Activated naive CD8-positive, alpha-beta T cell treated with anti-CD3 and anti-CD28 coated beads, Interleukin-2, amount 10 ng/mL, durations not matched to agents 7 days and 5 days (primary cell): ENCODE measurements around the gene ABCA13. TPM values are rescaled to one million over a fixed set of nuclear protein-coding genes. Genes with fewer than 3 reads are reported as not detected.

ENCODE experiments used
- ATAC-seq: fragments of 150-1000 bp; cut with Tn5 transposase; one replicate; pipeline ENCODE4 v1.10.0; 2021; ENCODE audit warnings: low read depth, moderate library complexity
- POLR2A ChIA-PET: fragments of 350-600 bp; sonication (Branson Sonifier 250); formaldehyde crosslinking; loops from one replicate; lab custom pipeline; 2021; ENCODE audit warnings: antibody characterized with exemption; lab: Charles Lee
- DNase-seq: peaks from one replicate; pipeline ENCODE4 v3.0.0; 2021
- H3K27ac Mint-ChIP-seq: one replicate; pipeline ENCODE4 v1.8.0; 2022; ENCODE audit warnings: mild to moderate bottlenecking, mixed read lengths
- H3K27me3 Mint-ChIP-seq: one replicate; pipeline ENCODE4 v1.8.0; 2022; ENCODE audit warnings: mild to moderate bottlenecking, moderate library complexity, mixed read lengths
- H3K36me3 Mint-ChIP-seq: one replicate; pipeline ENCODE4 v1.8.0; 2021; ENCODE audit warnings: mild to moderate bottlenecking, mixed read lengths
- H3K4me1 Mint-ChIP-seq: one replicate; pipeline ENCODE4 v1.8.0; 2021; ENCODE audit warnings: mixed read lengths
- H3K4me3 Mint-ChIP-seq: one replicate; pipeline ENCODE4 v1.8.0; 2022; ENCODE audit warnings: mild to moderate bottlenecking, moderate library complexity, mixed read lengths
- H3K9me3 Mint-ChIP-seq: one replicate; pipeline ENCODE4 v1.8.0; 2021; ENCODE audit warnings: mixed read lengths
- total RNA-seq, 2 experiments: library from RNA; stranded (reverse); gene quantifications; one replicate each; pipeline ENCODE4 v1.2.3, GENCODE V29; 2021

The ABCA13 gene
- total RNA-seq, 2 experiments from 2014 or later: 0.06 to 0.17 TPM

- H3K27me3 Mint-ChIP-seq: no peaks in the 10 kb centered on the region
- ATAC-seq: no peak
Observed at GRCh38 chr7:48398191-48398590, 226.9 kb downstream of the ABCA13 start.

GRCh38 chr7:48402721-48403120 lies 231.5 kb downstream of the ABCA13 start:
- Mint-ChIP-seq H3K4me3 (no peak overlapping the region), H3K9me3 (no peaks in the 10 kb centered on the region), H3K27me3 (no peaks in the 10 kb centered on the region), H3K4me1 (no peaks in the 10 kb centered on the region), H3K27ac (no peak overlapping the region), H3K36me3 (no peaks in the 10 kb centered on the region)
- POLR2A ChIA-PET: no interaction called here
- no peak for DNase-seq
- no peak for ATAC-seq

More at GRCh38 chr7:48398191-48398590, 226.9 kb downstream of the ABCA13 start:
- Mint-ChIP-seq H3K9me3 (no peaks in the 10 kb centered on the region), H3K4me3 (no peak overlapping the region), H3K36me3 (no peaks in the 10 kb centered on the region), H3K4me1 (no peaks in the 10 kb centered on the region), H3K27ac (no peak overlapping the region)
- DNase-seq: no peak
- POLR2A ChIA-PET: no interaction called here

GRCh38 chr7:48408731-48409130 lies 237.5 kb downstream of the ABCA13 start:
- POLR2A ChIA-PET: no interaction called here
- Mint-ChIP-seq H3K27ac (no peak overlapping the region), H3K4me3 (no peak overlapping the region), H3K36me3 (no peaks in the 10 kb centered on the region), H3K27me3 (peaks cover 1% of the 10 kb centered on the region), H3K4me1 (peaks cover 7% of the 10 kb centered on the region), H3K9me3 (peaks cover 1% of the 10 kb centered on the region)
- ATAC-seq: no peak
- DNase-seq: no peak

GRCh38 chr7:48411619-48412018 lies 240.4 kb downstream of the ABCA13 start:
- ATAC-seq (peak; percentile 45), DNase-seq (no peak)
- peaks cover 1% of the 10 kb centered on the region for H3K27me3 Mint-ChIP-seq
- POLR2A ChIA-PET: no interaction called here
- H3K4me3 Mint-ChIP-seq: no peak overlapping the region
- no peaks in the 10 kb centered on the region for H3K36me3 Mint-ChIP-seq
- H3K4me1 Mint-ChIP-seq: peaks cover 7% of the 10 kb centered on the region
- no peak overlapping the region for H3K27ac Mint-ChIP-seq
- peaks cover 1% of the 10 kb centered on the region for H3K9me3 Mint-ChIP-seq

DNA sequence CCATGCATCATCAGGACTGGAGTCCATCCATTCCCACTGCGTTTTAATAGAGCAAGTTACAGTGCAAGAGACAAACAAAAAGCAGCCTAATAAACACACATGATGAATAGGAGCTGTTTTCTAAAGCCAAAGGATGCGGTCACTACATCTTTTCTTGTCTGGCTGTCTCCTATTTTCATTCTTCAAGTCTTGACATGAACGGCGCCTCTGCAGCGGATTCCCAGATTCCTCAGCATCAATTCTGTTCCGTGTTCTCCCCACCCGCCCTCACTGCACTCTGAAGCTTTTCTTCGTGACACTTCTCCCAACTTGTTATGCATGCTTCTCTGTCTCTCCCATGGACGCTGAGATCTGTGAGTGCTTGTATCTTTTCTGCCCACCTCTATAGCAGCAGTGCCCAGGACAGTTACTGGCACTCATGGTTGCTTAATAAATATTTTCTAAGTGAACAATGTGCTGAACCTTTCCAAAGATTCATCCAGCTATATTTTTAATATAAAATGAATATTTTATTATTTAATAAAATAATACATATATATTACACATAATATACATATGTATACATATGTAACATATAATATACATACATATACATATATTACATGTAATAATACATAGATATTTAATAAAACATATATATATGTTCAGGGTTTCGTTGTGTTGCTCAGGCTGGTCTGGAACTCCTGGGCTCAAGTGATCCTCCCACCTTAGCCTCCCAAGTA lies 242.9 kb downstream of the ABCA13 start:
- DNase-seq: no peak
- Mint-ChIP-seq H3K27ac (no peak overlapping the region), H3K4me1 (peaks cover 7% of the 10 kb centered on the region), H3K9me3 (peaks cover 1% of the 10 kb centered on the region), H3K27me3 (peaks cover 3% of the 10 kb centered on the region), H3K4me3 (no peak overlapping the region), H3K36me3 (no peaks in the 10 kb centered on the region)
- ATAC-seq: no peak
- POLR2A ChIA-PET: no interaction called here

- POLR2A ChIA-PET: no interaction called here
- peaks cover 5% of the 10 kb centered on the region for H3K27me3 Mint-ChIP-seq
Observed at GRCh38 chr7:48416327-48416908, 245.2 kb downstream of the ABCA13 start.

DNA sequence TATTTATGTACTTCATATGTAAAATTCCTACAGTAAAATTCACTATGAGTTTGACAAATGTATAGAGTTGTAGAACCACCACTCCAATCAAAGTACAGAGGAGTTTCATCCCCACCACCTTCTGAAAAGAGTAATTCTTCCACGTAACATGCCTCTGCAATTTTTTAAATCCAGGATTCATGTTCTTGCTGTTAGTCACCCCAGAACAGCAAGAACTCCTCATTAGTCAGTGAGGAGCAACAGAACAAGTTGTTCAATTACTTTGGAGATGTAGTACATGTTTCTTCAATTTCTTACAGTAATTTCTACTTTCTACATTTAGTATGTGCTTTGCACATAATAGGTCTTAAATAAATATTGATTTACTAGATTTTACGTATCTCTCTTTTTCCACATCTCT lies 248.1 kb downstream of the ABCA13 start:
- Mint-ChIP-seq H3K4me3 (no peak overlapping the region), H3K4me1 (no peaks in the 10 kb centered on the region)
- no peak for DNase-seq

More at GRCh38 chr7:48416327-48416908, 245.2 kb downstream of the ABCA13 start:
- Mint-ChIP-seq H3K36me3 (no peaks in the 10 kb centered on the region), H3K9me3 (no peaks in the 10 kb centered on the region), H3K4me1 (peaks cover 5% of the 10 kb centered on the region), H3K4me3 (no peak overlapping the region), H3K27ac (no peak overlapping the region)
- no peak for ATAC-seq
- DNase-seq: no peak

GRCh38 chr7:48420206-48420605 lies 248.9 kb downstream of the ABCA13 start:
- DNase-seq (no peak), ATAC-seq (no peak)
- Mint-ChIP-seq H3K4me1 (no peaks in the 10 kb centered on the region), H3K27ac (no peak overlapping the region), H3K27me3 (peaks cover 5% of the 10 kb centered on the region), H3K36me3 (no peaks in the 10 kb centered on the region), H3K9me3 (no peaks in the 10 kb centered on the region), H3K4me3 (no peak overlapping the region)
- POLR2A ChIA-PET: no interaction called here

More for the DNA sequence above, 248.1 kb downstream of the ABCA13 start:
- H3K27me3 Mint-ChIP-seq: peaks cover 5% of the 10 kb centered on the region
- no peaks in the 10 kb centered on the region for H3K9me3 Mint-ChIP-seq
- no peaks in the 10 kb centered on the region for H3K36me3 Mint-ChIP-seq
- ATAC-seq: no peak
- no peak overlapping the region for H3K27ac Mint-ChIP-seq
- POLR2A ChIA-PET: no interaction called here

DNA sequence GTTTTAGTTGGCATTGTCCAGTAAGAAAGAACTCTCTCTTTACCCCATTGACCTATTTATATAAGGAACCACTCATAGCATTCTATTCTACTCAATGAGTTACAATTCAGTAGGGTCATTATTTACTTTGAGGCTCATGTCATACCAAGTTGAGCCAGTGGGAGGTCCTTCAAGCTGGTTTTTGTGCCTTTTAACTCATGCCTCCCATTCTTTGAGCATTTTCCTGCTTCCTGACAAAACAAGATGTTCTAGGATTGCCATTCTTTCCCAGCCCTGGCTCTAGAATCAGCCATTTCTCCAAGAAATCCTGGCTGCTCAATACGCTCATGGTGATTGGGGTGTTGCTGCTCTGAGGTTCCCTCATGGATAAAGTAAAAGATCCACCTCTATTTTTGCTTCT lies 250.1 kb downstream of the ABCA13 start:
- no peaks in the 10 kb centered on the region for H3K9me3 Mint-ChIP-seq
- H3K4me3 Mint-ChIP-seq: no peak overlapping the region
- no peak overlapping the region for H3K27ac Mint-ChIP-seq
- H3K36me3 Mint-ChIP-seq: no peaks in the 10 kb centered on the region
- DNase-seq (no peak), ATAC-seq (no peak)
- POLR2A ChIA-PET: no interaction called here
- H3K4me1 Mint-ChIP-seq: no peaks in the 10 kb centered on the region
- H3K27me3 Mint-ChIP-seq: peaks cover 5% of the 10 kb centered on the region

- ATAC-seq (no peak), DNase-seq (no peak)
- Mint-ChIP-seq H3K4me3 (no peak overlapping the region), H3K36me3 (no peaks in the 10 kb centered on the region), H3K27ac (no peak overlapping the region), H3K4me1 (peaks cover 2% of the 10 kb centered on the region), H3K27me3 (peaks cover 2% of the 10 kb centered on the region), H3K9me3 (no peaks in the 10 kb centered on the region)
- POLR2A ChIA-PET: no interaction called here
Observed at GRCh38 chr7:48424731-48425130, 253.5 kb downstream of the ABCA13 start.

GRCh38 chr7:48426331-48426965 lies 255.2 kb downstream of the ABCA13 start:
- ATAC-seq (no peak), DNase-seq (no peak)
- Mint-ChIP-seq H3K4me1 (peaks cover 2% of the 10 kb centered on the region), H3K27me3 (no peaks in the 10 kb centered on the region), H3K27ac (no peak overlapping the region), H3K36me3 (no peaks in the 10 kb centered on the region), H3K4me3 (no peak overlapping the region), H3K9me3 (no peaks in the 10 kb centered on the region)
- POLR2A ChIA-PET: no interaction called here

- POLR2A ChIA-PET: no interaction called here
- ATAC-seq (no peak), DNase-seq (no peak)
- peaks cover 2% of the 10 kb centered on the region for H3K4me1 Mint-ChIP-seq
- no peaks in the 10 kb centered on the region for H3K9me3 Mint-ChIP-seq
- no peak overlapping the region for H3K27ac Mint-ChIP-seq
- H3K4me3 Mint-ChIP-seq: no peak overlapping the region
- H3K27me3 Mint-ChIP-seq: no peaks in the 10 kb centered on the region
- no peaks in the 10 kb centered on the region for H3K36me3 Mint-ChIP-seq
Observed at GRCh38 chr7:48426966-48427555, 255.8 kb downstream of the ABCA13 start.

GRCh38 chr7:48427671-48428070 lies 256.4 kb downstream of the ABCA13 start:
- H3K36me3 Mint-ChIP-seq: no peaks in the 10 kb centered on the region
- no peak overlapping the region for H3K4me3 Mint-ChIP-seq
- H3K9me3 Mint-ChIP-seq: no peaks in the 10 kb centered on the region
- H3K27me3 Mint-ChIP-seq: no peaks in the 10 kb centered on the region
- H3K4me1 Mint-ChIP-seq: peaks cover 2% of the 10 kb centered on the region
- no peak overlapping the region for H3K27ac Mint-ChIP-seq
- POLR2A ChIA-PET: no interaction called here
- ATAC-seq (no peak), DNase-seq (no peak)
